Calu3 (cell line): ENCODE data around the gene SPEM3. TPM values are rescaled to one million over a fixed set of nuclear protein-coding genes. Genes with fewer than 3 reads are reported as not detected.

Experiments used
- BruUV-seq: library from RNA; stranded (reverse); fragments of 400-500 nt; replicated peaks from 2 replicates; lab custom pipeline; 2021; lab: Mats Ljungman, UMichigan
- CTCF ChIA-PET: fragments of 300-600 bp; sonication (Branson Sonifier 250); formaldehyde crosslinking; loops from one replicate; lab custom pipeline; 2022; ENCODE audit warnings: antibody characterized with exemption; lab: Charles Lee
- DNase-seq: peaks from one replicate; pipeline ENCODE4 v3.0.0; 2022
- H3K27ac Mint-ChIP-seq: one replicate; pipeline ENCODE4 v1.8.0; 2022; ENCODE audit warnings: mixed read lengths; ENCODE audit not compliant: unreplicated experiment
- H3K27me3 Mint-ChIP-seq: one replicate; pipeline ENCODE4 v1.8.0; 2022; ENCODE audit warnings: mixed read lengths; ENCODE audit not compliant: unreplicated experiment
- H3K36me3 Mint-ChIP-seq: one replicate; pipeline ENCODE4 v1.8.0; 2022; ENCODE audit warnings: mild to moderate bottlenecking, moderate library complexity, mixed read lengths; ENCODE audit not compliant: insufficient read depth, unreplicated experiment
- H3K4me1 Mint-ChIP-seq: one replicate; pipeline ENCODE4 v1.8.0; 2022; ENCODE audit warnings: mild to moderate bottlenecking, low read depth, mixed read lengths; ENCODE audit not compliant: unreplicated experiment
- H3K4me3 Mint-ChIP-seq: one replicate; pipeline ENCODE4 v1.8.0; 2022; ENCODE audit warnings: mild to moderate bottlenecking, low read depth, moderate library complexity, mixed read lengths; ENCODE audit not compliant: unreplicated experiment
- H3K9me3 Mint-ChIP-seq: one replicate; pipeline ENCODE4 v1.8.0; 2022; ENCODE audit warnings: low read depth, mixed read lengths; ENCODE audit not compliant: unreplicated experiment
- intact Hi-C: fragments of 100-400 bp; cut with micrococcal nuclease; formaldehyde crosslinking; loops from one replicate; pipeline ENCODE4 v1.10.0; 2022; ENCODE audit not compliant: unreplicated experiment
- total RNA-seq: library from RNA; stranded (reverse); gene quantifications from 2 replicates; pipeline ENCODE4 v1.2.3, GENCODE V29; 2022
- TF ChIP-seq, protein P1 (sequence below): fragments of 200-600 bp; IDR thresholded peaks from one replicate; pipeline ENCODE4 v1.8.0; 2022; ENCODE audit warnings: antibody characterized with exemption; ENCODE audit not compliant: unreplicated experiment

Gene SPEM3
- total RNA-seq, 1 experiment from 2014 or later: not detected

DNA sequence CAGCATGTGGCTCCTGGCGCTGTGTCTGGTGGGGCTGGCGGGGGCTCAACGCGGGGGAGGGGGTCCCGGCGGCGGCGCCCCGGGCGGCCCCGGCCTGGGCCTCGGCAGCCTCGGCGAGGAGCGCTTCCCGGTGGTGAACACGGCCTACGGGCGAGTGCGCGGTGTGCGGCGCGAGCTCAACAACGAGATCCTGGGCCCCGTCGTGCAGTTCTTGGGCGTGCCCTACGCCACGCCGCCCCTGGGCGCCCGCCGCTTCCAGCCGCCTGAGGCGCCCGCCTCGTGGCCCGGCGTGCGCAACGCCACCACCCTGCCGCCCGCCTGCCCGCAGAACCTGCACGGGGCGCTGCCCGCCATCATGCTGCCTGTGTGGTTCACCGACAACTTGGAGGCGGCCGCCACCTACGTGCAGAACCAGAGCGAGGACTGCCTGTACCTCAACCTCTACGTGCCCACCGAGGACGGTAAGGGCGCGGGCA is 20.4 kb upstream of the SPEM3 start:
- H3K4me1 Mint-ChIP-seq: peaks cover 9% of the 10 kb centered on the region
- DNase-seq: no peak
- CTCF ChIA-PET: no interaction called here
- no peak overlapping the region for H3K27ac Mint-ChIP-seq
- intact Hi-C loops: no loop called here
- no peaks in the 10 kb centered on the region for H3K9me3 Mint-ChIP-seq
- TF ChIP-seq, protein P1, sequence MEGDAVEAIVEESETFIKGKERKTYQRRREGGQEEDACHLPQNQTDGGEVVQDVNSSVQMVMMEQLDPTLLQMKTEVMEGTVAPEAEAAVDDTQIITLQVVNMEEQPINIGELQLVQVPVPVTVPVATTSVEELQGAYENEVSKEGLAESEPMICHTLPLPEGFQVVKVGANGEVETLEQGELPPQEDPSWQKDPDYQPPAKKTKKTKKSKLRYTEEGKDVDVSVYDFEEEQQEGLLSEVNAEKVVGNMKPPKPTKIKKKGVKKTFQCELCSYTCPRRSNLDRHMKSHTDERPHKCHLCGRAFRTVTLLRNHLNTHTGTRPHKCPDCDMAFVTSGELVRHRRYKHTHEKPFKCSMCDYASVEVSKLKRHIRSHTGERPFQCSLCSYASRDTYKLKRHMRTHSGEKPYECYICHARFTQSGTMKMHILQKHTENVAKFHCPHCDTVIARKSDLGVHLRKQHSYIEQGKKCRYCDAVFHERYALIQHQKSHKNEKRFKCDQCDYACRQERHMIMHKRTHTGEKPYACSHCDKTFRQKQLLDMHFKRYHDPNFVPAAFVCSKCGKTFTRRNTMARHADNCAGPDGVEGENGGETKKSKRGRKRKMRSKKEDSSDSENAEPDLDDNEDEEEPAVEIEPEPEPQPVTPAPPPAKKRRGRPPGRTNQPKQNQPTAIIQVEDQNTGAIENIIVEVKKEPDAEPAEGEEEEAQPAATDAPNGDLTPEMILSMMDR: no peak
- peaks cover 17% of the 10 kb centered on the region for H3K27me3 Mint-ChIP-seq
- H3K36me3 Mint-ChIP-seq: peaks cover 35% of the 10 kb centered on the region
- no TSS peak for BruUV-seq
- H3K4me3 Mint-ChIP-seq: no peak overlapping the region

DNA sequence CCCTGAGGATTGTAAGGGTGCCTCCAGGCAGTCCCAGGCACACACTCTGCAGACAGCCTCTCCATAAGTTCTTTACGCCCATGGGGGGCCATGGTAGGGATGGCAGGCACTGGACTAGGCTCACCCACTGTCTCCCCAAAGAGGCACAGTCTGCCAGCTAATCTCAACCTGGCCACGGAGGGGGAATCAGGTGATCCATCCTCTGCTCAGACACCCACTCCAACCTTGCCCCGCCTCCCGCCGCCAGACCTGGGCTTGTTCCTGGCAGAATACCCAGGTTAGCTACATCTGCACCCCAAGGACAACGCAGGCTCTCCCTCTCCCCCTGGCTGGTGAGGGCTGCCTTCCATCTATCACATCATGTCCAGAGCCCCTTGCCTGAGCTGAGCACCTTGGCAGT is 19.8 kb upstream of the SPEM3 start:
- peaks cover 30% of the 10 kb centered on the region for H3K36me3 Mint-ChIP-seq
- H3K4me3 Mint-ChIP-seq: no peak overlapping the region
- CTCF ChIA-PET: no interaction called here
- peaks cover 9% of the 10 kb centered on the region for H3K4me1 Mint-ChIP-seq
- H3K27ac Mint-ChIP-seq: no peak overlapping the region
- TF ChIP-seq, protein P1: no peak
- intact Hi-C loops: no loop called here
- no peaks in the 10 kb centered on the region for H3K9me3 Mint-ChIP-seq
- BruUV-seq: no TSS peak
- DNase-seq: no peak
- H3K27me3 Mint-ChIP-seq: peaks cover 17% of the 10 kb centered on the region

DNA sequence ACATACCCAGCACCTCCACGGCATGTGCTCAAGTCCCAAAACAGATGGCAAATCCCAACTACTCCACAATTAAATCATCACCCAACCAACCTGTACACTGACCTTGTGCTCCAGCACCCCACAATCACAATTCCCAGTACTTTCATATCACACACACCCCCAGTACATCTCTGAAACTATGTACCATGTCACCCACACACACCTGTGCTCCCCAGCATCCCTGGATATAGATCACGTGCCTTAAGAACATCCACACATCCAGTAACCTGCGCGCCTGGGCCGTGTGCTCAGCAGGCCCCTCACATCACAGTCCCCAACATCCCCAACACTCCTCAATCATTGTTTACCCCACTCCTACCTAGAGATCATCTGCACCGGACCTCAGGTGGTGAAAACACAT is 18.9 kb upstream of the SPEM3 start:
- H3K4me1 Mint-ChIP-seq: peaks cover 9% of the 10 kb centered on the region
- TF ChIP-seq, protein P1: no peak
- H3K4me3 Mint-ChIP-seq: no peak overlapping the region
- no peaks in the 10 kb centered on the region for H3K9me3 Mint-ChIP-seq
- H3K36me3 Mint-ChIP-seq: peaks cover 21% of the 10 kb centered on the region
- no TSS peak for BruUV-seq
- no peak for DNase-seq
- intact Hi-C loops: no loop called here
- H3K27ac Mint-ChIP-seq: no peak overlapping the region
- H3K27me3 Mint-ChIP-seq: peaks cover 17% of the 10 kb centered on the region
- CTCF ChIA-PET: no interaction called here

DNA sequence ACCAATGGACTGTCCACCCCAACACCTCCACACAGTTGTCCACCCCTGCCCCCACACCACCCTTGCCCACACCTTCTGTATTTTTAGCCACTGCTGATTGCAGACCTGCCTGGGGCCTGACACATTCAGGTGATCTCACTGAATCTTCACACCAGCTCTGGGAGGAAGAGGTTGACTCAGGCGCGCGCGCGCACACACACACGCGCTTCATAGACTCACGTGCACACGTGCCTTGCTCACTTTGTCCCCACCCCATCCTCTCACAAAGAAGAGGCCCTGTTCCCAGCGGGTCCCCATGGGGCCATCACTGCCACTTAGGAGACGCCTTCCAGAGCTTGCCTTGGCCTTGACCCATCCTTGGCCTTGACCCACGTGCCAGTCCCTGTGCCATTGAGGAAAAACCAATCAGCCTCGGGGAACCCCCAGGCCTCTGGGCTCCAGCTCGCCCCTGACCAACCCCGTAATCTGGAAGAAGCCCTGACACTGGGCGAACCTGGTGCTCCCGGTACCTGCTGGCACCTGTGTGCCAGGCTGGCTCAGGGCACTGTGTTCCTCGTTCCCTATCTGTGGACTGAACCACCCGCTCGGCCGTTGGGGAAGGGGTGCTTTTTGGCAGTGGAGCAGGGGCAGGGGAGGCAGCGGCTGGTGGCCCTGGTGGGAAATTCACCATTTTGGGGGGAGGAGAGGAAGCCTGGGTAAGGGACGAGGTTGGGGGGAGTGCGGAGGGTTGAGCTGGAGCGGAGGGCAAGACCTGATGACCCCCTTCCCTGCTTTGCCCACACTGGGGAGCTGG is 17.8 kb upstream of the SPEM3 start:
- no TSS peak for BruUV-seq
- TF ChIP-seq, protein P1: no peak
- no peaks in the 10 kb centered on the region for H3K9me3 Mint-ChIP-seq
- H3K4me1 Mint-ChIP-seq: peaks cover 5% of the 10 kb centered on the region
- intact Hi-C loops: no loop called here
- no peak for DNase-seq
- no peak overlapping the region for H3K27ac Mint-ChIP-seq
- peaks cover 7% of the 10 kb centered on the region for H3K27me3 Mint-ChIP-seq
- CTCF ChIA-PET: no interaction called here
- H3K36me3 Mint-ChIP-seq: peaks cover 10% of the 10 kb centered on the region
- no peak overlapping the region for H3K4me3 Mint-ChIP-seq
